K562 (cell line): ENCODE data around the gene FOXD3. TPM values are rescaled to one million over a fixed set of nuclear protein-coding genes. Genes with fewer than 3 reads are reported as not detected.

Experiments
- CCNT2 ChIP-seq: IDR thresholded peaks from 2 replicates; pipeline ENCODE4 v1.6.1; 2011; ENCODE audit warnings: borderline replicate concordance, low read depth, mild to moderate bottlenecking, moderate library complexity, mixed read lengths, low read length; ENCODE audit not compliant: insufficient read length; ENCODE audit errors: extremely low read depth
- CHD7 ChIP-seq: fragments of 200-600 bp; sonication (generic); IDR thresholded peaks from one replicate; pipeline ENCODE4 v1.6.1; 2012; ENCODE audit warnings: mild to moderate bottlenecking, low read depth, low read length, inconsistent platforms
- ERF ChIP-seq: fragments of 450-650 bp; formaldehyde crosslinking; IDR thresholded peaks from 2 replicates; pipeline ENCODE4 v1.4.0; 2020; ENCODE audit warnings: mild to moderate bottlenecking, mixed read lengths
- EWSR1 ChIP-seq: fragments of 450-650 bp; IDR thresholded peaks from 2 replicates; pipeline ENCODE4 v1.6.1; 2018; ENCODE audit warnings: borderline replicate concordance, mild to moderate bottlenecking, low read depth, moderate library complexity; ENCODE audit not compliant: partially characterized antibody
- MCM2 ChIP-seq: fragments of 450-650 bp; IDR thresholded peaks from 2 replicates; pipeline ENCODE4 v1.6.1; 2017; ENCODE audit warnings: low read depth, mild to moderate bottlenecking
- POLR2AphosphoS5 ChIP-seq: IDR thresholded peaks from 2 replicates; pipeline ENCODE4 v1.6.1; 2011; ENCODE audit warnings: mild to moderate bottlenecking, low read depth, low read length, moderate library complexity; ENCODE audit not compliant: control insufficient read depth, insufficient read depth
- SREBF2 ChIP-seq: sonication (generic); formaldehyde crosslinking; IDR thresholded peaks from 2 replicates; pipeline ENCODE4 v1.4.0; 2020; ENCODE audit warnings: mild to moderate bottlenecking, missing genetic modification reagents
- TAF15 ChIP-seq: fragments of 200-400 bp; formaldehyde crosslinking; IDR thresholded peaks from 2 replicates; pipeline ENCODE4 v1.6.1; 2017; ENCODE audit warnings: mild to moderate bottlenecking, low read depth, low read length, moderate library complexity
- TGIF2 ChIP-seq: sonication (generic); formaldehyde crosslinking; IDR thresholded peaks from 2 replicates; pipeline ENCODE4 v1.8.1; 2022; ENCODE audit warnings: mild to moderate bottlenecking, missing genetic modification reagents, moderate library complexity
- ZNF224 ChIP-seq: sonication (generic); formaldehyde crosslinking; IDR thresholded peaks from 2 replicates; pipeline ENCODE4 v1.8.0; 2022; ENCODE audit warnings: mild to moderate bottlenecking, missing genetic modification reagents
- ZNF324 ChIP-seq: fragments of 250-450 bp; sonication (Bioruptor Pico); IDR thresholded peaks from 2 replicates; pipeline ENCODE4 v1.4.0; 2020; ENCODE audit warnings: mild to moderate bottlenecking
- ZNF586 ChIP-seq: fragments of 450-650 bp; formaldehyde crosslinking; conservative IDR thresholded peaks from 2 replicates; pipeline ENCODE4 v1.4.0; 2020; ENCODE audit warnings: mild to moderate bottlenecking, moderate library complexity
- ZNF717 ChIP-seq: fragments of 250-450 bp; sonication (Bioruptor Pico); IDR thresholded peaks from 2 replicates; pipeline ENCODE4 v1.5.0; 2021
- polyA plus RNA-seq, 8 experiments: library from polyadenylated mRNA; depleted of rRNA in 4 of 8; stranded (reverse) in 5 of 8; unstranded in 3 of 8; fragments of >200 nt; fragmentation: Nextera tagmentation in 2 of 8; fragmentation: Illumina TruSeq in 1 of 8; extraction: Ambion mirVana in 2 of 8; extraction: Trizol in 1 of 8; gene quantifications; 2 replicates each; pipeline versions ENCODE4 v1.2.1 to v1.2.3, GENCODE V29; 2011 to 2014; ENCODE audit warnings: inconsistent platforms in 1 of 8, missing spikeins in 1 of 8
- total RNA-seq, 7 experiments: library from RNA; depleted of rRNA in 6 of 7; stranded (reverse); fragments of >200 nt in 6 of 7; fragmentation: Illumina TruSeq in 2 of 7; extraction: Trizol in 2 of 7; gene quantifications; 2 replicates each; pipeline versions ENCODE4 v1.2.1 to v1.2.3, GENCODE V29; 2011 to 2021; ENCODE audit warnings: low replicate concordance in 1 of 7
- TF ChIP-seq, protein P1 (sequence below): fragments of 450-650 bp; IDR thresholded peaks from 2 replicates; pipeline ENCODE4 v1.6.1; 2016
- TF ChIP-seq, protein P2 (sequence below): sonication (generic); formaldehyde crosslinking; IDR thresholded peaks from 2 replicates; pipeline ENCODE4 v1.8.0; 2022; ENCODE audit warnings: mild to moderate bottlenecking, missing genetic modification reagents

FOXD3 gene
- total and polyA plus RNA-seq, 9 of the 15 experiments (the other 6 are each of a cell fraction or from before 2014, with no cell fraction given): 0.06 to 0.45 (median 0.10) TPM; not detected in 2

GRCh38 chr1:63367215-63368103, 45.1 kb downstream of the FOXD3 start, which contains the start of gene ALG6 (continued):
- TF ChIP-seq CHD7: no peak
- no peak for TF ChIP-seq ZNF224 (CRISPR knock-in tag)
- no peak for TF ChIP-seq TGIF2 (CRISPR knock-in tag)
- no peak for TF ChIP-seq MCM2
- TF ChIP-seq TAF15: no peak
- no peak for TF ChIP-seq SREBF2 (CRISPR knock-in tag)
- TF ChIP-seq ZNF717: no peak
- no peak for TF ChIP-seq ZNF324 (CRISPR knock-in tag)
- no peak for TF ChIP-seq EWSR1
- no peak for TF ChIP-seq ZNF586
- TF ChIP-seq CCNT2: peak; percentile 70
- TF ChIP-seq ERF (CRISPR knock-in tag): 0 out of 2 replicates have a peak, but pooled peaks have one; percentile 45
- TF ChIP-seq, protein P1, sequence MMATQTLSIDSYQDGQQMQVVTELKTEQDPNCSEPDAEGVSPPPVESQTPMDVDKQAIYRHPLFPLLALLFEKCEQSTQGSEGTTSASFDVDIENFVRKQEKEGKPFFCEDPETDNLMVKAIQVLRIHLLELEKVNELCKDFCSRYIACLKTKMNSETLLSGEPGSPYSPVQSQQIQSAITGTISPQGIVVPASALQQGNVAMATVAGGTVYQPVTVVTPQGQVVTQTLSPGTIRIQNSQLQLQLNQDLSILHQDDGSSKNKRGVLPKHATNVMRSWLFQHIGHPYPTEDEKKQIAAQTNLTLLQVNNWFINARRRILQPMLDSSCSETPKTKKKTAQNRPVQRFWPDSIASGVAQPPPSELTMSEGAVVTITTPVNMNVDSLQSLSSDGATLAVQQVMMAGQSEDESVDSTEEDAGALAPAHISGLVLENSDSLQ: no peak
- TF ChIP-seq, protein P2, sequence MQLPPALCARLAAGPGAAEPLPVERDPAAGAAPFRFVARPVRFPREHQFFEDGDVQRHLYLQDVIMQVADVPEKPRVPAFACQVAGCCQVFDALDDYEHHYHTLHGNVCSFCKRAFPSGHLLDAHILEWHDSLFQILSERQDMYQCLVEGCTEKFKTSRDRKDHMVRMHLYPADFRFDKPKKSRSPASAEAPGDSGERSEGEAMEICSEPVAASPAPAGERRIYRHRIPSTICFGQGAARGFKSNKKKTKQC: no peak
- peak; percentile 90 for TF ChIP-seq POLR2AphosphoS5
